Activated CD4-positive, alpha-beta memory T cell treated with anti-CD3 and anti-CD28 coated beads, Interleukin-2, amount 10 ng/mL, durations not matched to agents 7 days and 5 days (primary cell): ENCODE results near the gene CDH13. TPM values are rescaled to one million over a fixed set of nuclear protein-coding genes. Genes with fewer than 3 reads are reported as not detected.

ENCODE experiments used
- CTCF ChIA-PET: fragments of 350-600 bp; sonication (Branson Sonifier 250); formaldehyde crosslinking; loops from one replicate; lab custom pipeline; 2021; ENCODE audit warnings: antibody characterized with exemption, inconsistent platforms; lab: Charles Lee
- POLR2A ChIA-PET: fragments of 350-600 bp; sonication (Branson Sonifier 250); formaldehyde crosslinking; loops from one replicate; lab custom pipeline; 2021; ENCODE audit warnings: antibody characterized with exemption; lab: Charles Lee
- DNase-seq: peaks from one replicate; pipeline ENCODE4 v3.0.0-alpha.2; 2020
- H3K27ac Mint-ChIP-seq: one replicate; pipeline ENCODE4 v1.8.0; 2021; ENCODE audit warnings: mild to moderate bottlenecking, mixed read lengths
- H3K27me3 Mint-ChIP-seq: one replicate; pipeline ENCODE4 v1.8.0; 2021; ENCODE audit warnings: mixed read lengths
- H3K36me3 Mint-ChIP-seq: one replicate; pipeline ENCODE4 v1.8.0; 2021; ENCODE audit warnings: low read depth, mixed read lengths
- H3K4me1 Mint-ChIP-seq: one replicate; pipeline ENCODE4 v1.8.0; 2021; ENCODE audit warnings: mixed read lengths
- H3K4me3 Mint-ChIP-seq: one replicate; pipeline ENCODE4 v1.8.0; 2021; ENCODE audit warnings: mild to moderate bottlenecking, mixed read lengths
- H3K9me3 Mint-ChIP-seq: one replicate; pipeline ENCODE4 v1.8.0; 2021; ENCODE audit warnings: mixed read lengths
- total RNA-seq, 2 experiments: library from RNA; stranded (reverse); gene quantifications; one replicate each; pipeline ENCODE4 v1.2.3, GENCODE V29; 2021

CDH13 gene
- total RNA-seq, 2 experiments from 2014 or later, result not detected

GRCh38 chr16:83799336-83799735 is 1172.6 kb downstream of the CDH13 start:
- Mint-ChIP-seq H3K27ac (no peak overlapping the region), H3K4me1 (peaks cover 6% of the 10 kb centered on the region), H3K9me3 (no peaks in the 10 kb centered on the region), H3K27me3 (peaks cover 13% of the 10 kb centered on the region), H3K36me3 (no peaks in the 10 kb centered on the region), H3K4me3 (no peak overlapping the region)
- ChIA-PET CTCF (no interaction called here), POLR2A (no interaction called here)
- no peak for DNase-seq

- no peak for DNase-seq
- Mint-ChIP-seq H3K36me3 (no peaks in the 10 kb centered on the region), H3K27me3 (peaks cover 10% of the 10 kb centered on the region), H3K9me3 (no peaks in the 10 kb centered on the region), H3K4me1 (peaks cover 16% of the 10 kb centered on the region), H3K4me3 (no peak overlapping the region), H3K27ac (no peak overlapping the region)
- ChIA-PET POLR2A (no interaction called here), CTCF (no interaction called here)
These were observed 1175.4 kb downstream of the CDH13 start for GRCh38 chr16:83802135-83802534.

DNA sequence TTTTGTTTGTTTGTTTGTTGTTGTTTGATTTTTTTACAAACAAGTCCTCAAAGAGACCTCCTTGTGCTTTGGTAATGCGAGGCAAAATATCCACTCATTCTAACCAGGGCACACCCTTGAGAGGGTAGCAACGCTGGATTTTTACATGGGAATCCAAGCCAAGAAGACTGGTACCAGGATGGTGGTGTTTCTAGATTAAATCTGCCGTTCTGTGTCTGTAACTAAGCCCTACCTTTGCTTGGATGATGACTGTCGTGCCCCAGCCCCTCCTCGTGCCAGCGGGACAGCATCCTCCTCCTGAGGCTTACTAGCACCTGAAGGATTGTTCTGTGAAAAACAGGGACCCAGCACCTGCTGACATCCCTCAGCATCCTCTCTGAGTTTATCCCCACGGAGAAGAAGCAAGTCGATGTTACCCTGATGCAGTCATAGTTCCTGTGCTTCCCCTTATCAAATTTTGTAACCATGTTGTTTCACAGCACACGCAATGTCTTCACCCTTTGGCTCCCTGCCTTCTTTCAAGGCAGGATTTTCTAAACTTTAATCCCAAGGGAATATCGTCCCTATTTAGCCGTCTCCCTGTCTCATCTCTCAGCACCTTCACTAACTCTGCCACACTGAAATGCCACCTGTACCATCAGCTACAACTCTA is 1175.9 kb downstream of the CDH13 start:
- ChIA-PET CTCF (no interaction called here), POLR2A (no interaction called here)
- DNase-seq, result no peak
- no peaks in the 10 kb centered on the region for H3K36me3 Mint-ChIP-seq
- peaks cover 21% of the 10 kb centered on the region for H3K4me1 Mint-ChIP-seq
- H3K9me3 Mint-ChIP-seq, result no peaks in the 10 kb centered on the region
- H3K4me3 Mint-ChIP-seq, result no peak overlapping the region
- H3K27ac Mint-ChIP-seq, result no peak overlapping the region
- H3K27me3 Mint-ChIP-seq, result peaks cover 10% of the 10 kb centered on the region

DNA sequence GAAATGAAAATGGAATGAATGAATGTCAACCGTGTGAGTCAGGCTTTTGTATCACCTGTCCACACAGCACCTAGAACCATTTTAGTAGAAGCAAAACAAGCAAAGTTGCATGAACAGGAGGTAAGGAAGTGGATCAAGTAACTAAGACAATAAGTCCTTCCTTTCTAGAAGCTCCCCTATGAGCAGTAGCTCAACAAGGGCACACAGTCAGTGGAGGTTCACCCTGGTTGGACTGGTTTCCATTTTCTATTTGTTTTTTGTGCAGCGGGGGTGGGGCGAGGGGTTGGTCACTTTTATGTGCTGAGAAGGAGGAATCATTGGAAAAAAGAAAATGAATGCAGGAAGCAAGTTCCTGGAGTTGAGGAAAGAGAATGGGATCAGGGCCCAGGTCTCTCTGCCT is 1177.0 kb downstream of the CDH13 start:
- no peaks in the 10 kb centered on the region for H3K9me3 Mint-ChIP-seq
- peaks cover 9% of the 10 kb centered on the region for H3K36me3 Mint-ChIP-seq
- H3K4me3 Mint-ChIP-seq, result no peak overlapping the region
- ChIA-PET POLR2A (no interaction called here), CTCF (no interaction called here)
- peaks cover 29% of the 10 kb centered on the region for H3K4me1 Mint-ChIP-seq
- peaks cover 5% of the 10 kb centered on the region for H3K27me3 Mint-ChIP-seq
- no peak overlapping the region for H3K27ac Mint-ChIP-seq
- no peak for DNase-seq

- Mint-ChIP-seq H3K9me3 (no peaks in the 10 kb centered on the region), H3K27me3 (peaks cover 5% of the 10 kb centered on the region), H3K4me1 (peaks cover 35% of the 10 kb centered on the region), H3K4me3 (no peak overlapping the region), H3K27ac (no peak overlapping the region), H3K36me3 (peaks cover 14% of the 10 kb centered on the region)
- POLR2A ChIA-PET, result no interaction called here
- CTCF ChIA-PET, result no interaction called here
- DNase-seq, result no peak
These were observed 1177.6 kb downstream of the CDH13 start for GRCh38 chr16:83804366-83804765.

- ChIA-PET CTCF (no interaction called here), POLR2A (no interaction called here)
- no peak for DNase-seq
- Mint-ChIP-seq H3K4me3 (no peak overlapping the region), H3K36me3 (peaks cover 22% of the 10 kb centered on the region), H3K4me1 (peaks cover 48% of the 10 kb centered on the region), H3K27ac (no peak overlapping the region), H3K9me3 (no peaks in the 10 kb centered on the region), H3K27me3 (peaks cover 2% of the 10 kb centered on the region)
These were observed 1179.3 kb downstream of the CDH13 start for GRCh38 chr16:83806036-83806435.

DNA sequence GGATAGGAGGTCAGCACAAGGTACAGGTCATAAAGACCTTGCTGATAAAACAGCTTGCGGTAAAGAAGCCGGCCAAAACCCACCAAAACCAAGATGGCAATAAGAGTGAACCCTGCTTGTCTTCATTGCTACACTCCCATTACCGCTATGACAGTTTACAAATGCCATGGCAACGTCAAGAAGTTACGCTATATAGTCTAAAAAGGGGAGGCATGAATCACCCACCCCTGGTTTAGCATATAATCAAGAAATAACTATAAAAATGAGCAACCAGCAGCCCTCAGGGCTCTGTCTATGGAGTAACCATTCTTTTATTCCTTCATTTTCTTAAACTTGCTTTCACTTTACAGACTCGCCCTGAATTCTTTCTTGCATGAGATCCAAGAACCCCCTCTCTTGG is 1180.0 kb downstream of the CDH13 start:
- no peak overlapping the region for H3K27ac Mint-ChIP-seq
- POLR2A ChIA-PET, result interaction anchor here (2.4 kb wide), 1 partner anchor 311 kb away, joined by 7 read pairs; the partner anchor contains the start of gene MBTPS1

GRCh38 chr16:83807327-83807709 is 1180.5 kb downstream of the CDH13 start:
- ChIA-PET POLR2A (interaction anchor here (1.0 to 2.4 kb wide), 2 partner anchors 29 to 310 kb away, joined by 3 to 7 read pairs; partner anchors contain the start of gene MBTPS1), CTCF (no interaction called here)
- Mint-ChIP-seq H3K27ac (peak overlapping the region; percentile 86), H3K36me3 (peaks cover 33% of the 10 kb centered on the region), H3K27me3 (no peaks in the 10 kb centered on the region), H3K4me1 (peaks cover 48% of the 10 kb centered on the region), H3K9me3 (no peaks in the 10 kb centered on the region), H3K4me3 (peak overlapping the region; percentile 99)
- DNase-seq, result no peak

More for the DNA sequence above, 1180.0 kb downstream of the CDH13 start:
- Mint-ChIP-seq H3K9me3 (no peaks in the 10 kb centered on the region), H3K27me3 (no peaks in the 10 kb centered on the region), H3K4me3 (no peak overlapping the region), H3K4me1 (peaks cover 51% of the 10 kb centered on the region), H3K36me3 (peaks cover 28% of the 10 kb centered on the region)
- no peak for DNase-seq
- CTCF ChIA-PET, result no interaction called here

DNA sequence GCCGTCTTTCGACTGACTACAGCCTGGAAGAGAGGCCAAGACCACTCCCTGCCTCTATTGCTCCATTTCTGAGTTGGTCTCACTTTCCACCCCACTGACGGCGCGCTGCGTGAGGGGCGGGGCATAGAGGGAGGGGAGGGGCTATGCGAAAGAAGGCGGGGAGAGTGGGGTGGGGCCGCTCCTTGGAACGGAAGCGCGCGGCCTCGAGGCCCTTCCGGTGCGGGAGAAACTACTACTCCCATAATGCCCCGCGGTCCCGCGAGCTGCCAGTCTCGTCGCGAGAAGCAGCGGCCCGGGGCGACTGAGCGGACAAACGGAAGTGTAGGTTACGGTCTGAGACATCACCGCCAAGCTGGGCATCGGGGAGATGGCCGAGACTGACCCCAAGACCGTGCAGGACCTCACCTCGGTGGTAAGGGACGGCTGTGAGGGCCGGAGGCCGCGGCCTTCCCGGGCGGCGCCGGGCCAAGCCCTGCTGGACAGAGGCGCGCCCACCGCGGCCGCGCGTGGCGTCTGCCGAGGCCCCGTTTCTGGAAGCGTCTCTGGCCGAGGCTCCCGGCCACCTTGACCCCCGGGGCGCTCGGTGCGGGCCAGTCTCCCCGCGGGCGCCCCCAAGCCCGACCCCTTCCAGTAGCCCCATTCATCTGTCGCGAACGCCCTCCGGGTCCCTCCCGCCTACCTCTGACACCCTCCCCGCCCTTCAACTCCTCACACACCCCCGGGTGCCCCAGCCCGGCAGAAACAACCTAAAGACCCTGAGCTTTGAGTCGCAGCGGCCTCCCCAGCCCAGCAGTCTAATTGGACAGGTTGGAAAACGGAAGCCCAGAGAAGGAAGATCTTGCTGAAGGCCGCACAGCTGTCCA is 1181.2 kb downstream of the CDH13 start, which contains the start of gene HSBP1:
HSBP1 (plus strand) TSS at position 269 of the 863 bp plus-strand sequence; CDS start at position 368, 99 bp downstream.
- ChIA-PET CTCF (interaction anchor here (1.5 kb wide), 1 partner anchor 28 kb away, joined by 3 read pairs; no protein-coding TSS in a partner anchor), POLR2A (interaction anchor here (0.7 to 2.4 kb wide), 4 partner anchors 19 to 310 kb away, joined by 3 to 7 read pairs (median 4); partner anchors contain the start of gene MBTPS1)
- Mint-ChIP-seq H3K4me1 (peaks cover 47% of the 10 kb centered on the region), H3K4me3 (peak within 1 kb of the TSS; percentile 99), H3K9me3 (no peaks in the 10 kb centered on the region), H3K36me3 (peaks cover 38% of the 10 kb centered on the region), H3K27me3 (no peaks in the 10 kb centered on the region), H3K27ac (peak within 1 kb of the TSS; percentile 87)
- DNase-seq, result peak; percentile 95

- DNase-seq, result no peak
- ChIA-PET CTCF (interaction anchor here (1.5 kb wide), 1 partner anchor 27 kb away, joined by 3 read pairs; no protein-coding TSS in a partner anchor), POLR2A (interaction anchor here (0.7 to 2.4 kb wide), 3 partner anchors 18 to 309 kb away, joined by 3 to 7 read pairs (median 4); partner anchors contain the start of gene MBTPS1)
- H3K4me3 Mint-ChIP-seq, result peak overlapping the region; percentile 99
- H3K27me3 Mint-ChIP-seq, result no peaks in the 10 kb centered on the region
- peaks cover 41% of the 10 kb centered on the region for H3K36me3 Mint-ChIP-seq
- peaks cover 48% of the 10 kb centered on the region for H3K4me1 Mint-ChIP-seq
- peak overlapping the region; percentile 87 for H3K27ac Mint-ChIP-seq
- no peaks in the 10 kb centered on the region for H3K9me3 Mint-ChIP-seq
These were observed 1181.8 kb downstream of the CDH13 start for GRCh38 chr16:83808573-83809014.

DNA sequence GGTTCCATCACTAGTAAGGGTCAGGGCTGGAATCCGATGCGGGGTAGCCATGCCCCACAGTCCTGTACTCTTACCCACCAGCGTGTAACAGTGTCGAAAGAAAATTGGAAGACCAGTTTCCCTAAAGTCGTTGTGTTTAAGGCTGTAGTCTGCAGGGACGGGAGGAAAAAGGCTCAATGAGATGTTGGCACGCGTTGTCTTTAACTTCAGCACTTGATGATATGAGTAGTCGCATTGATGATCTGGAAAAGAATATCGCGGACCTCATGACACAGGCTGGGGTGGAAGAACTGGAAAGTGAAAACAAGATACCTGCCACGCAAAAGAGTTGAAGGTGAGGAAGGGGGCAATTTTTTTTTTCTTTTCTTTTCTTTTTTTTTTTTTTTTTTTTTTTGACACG is 1182.3 kb downstream of the CDH13 start:
- peaks cover 41% of the 10 kb centered on the region for H3K36me3 Mint-ChIP-seq
- ChIA-PET CTCF (interaction anchor here (1.5 kb wide), 1 partner anchor 27 kb away, joined by 3 read pairs; no protein-coding TSS in a partner anchor), POLR2A (interaction anchor here (1.4 to 2.4 kb wide), 2 partner anchors 91 to 308 kb away, joined by 3 to 7 read pairs; partner anchors contain the start of gene MBTPS1)
- DNase-seq, result no peak
- peak overlapping the region; percentile 87 for H3K27ac Mint-ChIP-seq
- no peaks in the 10 kb centered on the region for H3K9me3 Mint-ChIP-seq
- peaks cover 48% of the 10 kb centered on the region for H3K4me1 Mint-ChIP-seq
- no peaks in the 10 kb centered on the region for H3K27me3 Mint-ChIP-seq
- H3K4me3 Mint-ChIP-seq, result peak overlapping the region; percentile 99

DNA sequence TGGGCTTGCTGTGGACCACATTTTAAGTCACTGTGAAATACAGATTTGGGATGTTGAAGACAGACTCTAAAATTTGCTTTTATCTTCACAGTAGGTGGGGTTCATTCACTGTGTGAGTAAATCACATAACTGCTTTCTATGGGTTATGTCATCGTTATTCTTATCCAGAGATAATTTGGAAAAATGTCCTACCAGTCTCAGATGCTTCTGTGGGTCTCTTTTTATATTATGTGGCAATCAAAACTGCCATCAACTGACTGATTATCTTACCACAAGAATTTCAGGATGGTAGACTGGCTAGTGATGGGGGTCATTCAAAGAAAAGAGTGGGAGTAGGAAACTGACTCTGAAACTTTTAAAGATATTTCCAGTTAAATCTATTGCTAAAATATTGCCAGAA is 1184.1 kb downstream of the CDH13 start:
- H3K36me3 Mint-ChIP-seq, result peaks cover 41% of the 10 kb centered on the region
- no peaks in the 10 kb centered on the region for H3K9me3 Mint-ChIP-seq
- H3K4me3 Mint-ChIP-seq, result no peak overlapping the region
- DNase-seq, result no peak
- no peak overlapping the region for H3K27ac Mint-ChIP-seq
- CTCF ChIA-PET, result interaction anchor here (1.2 kb wide), 1 partner anchor 306 kb away, joined by 3 read pairs; the partner anchor contains the start of gene MBTPS1
- peaks cover 48% of the 10 kb centered on the region for H3K4me1 Mint-ChIP-seq
- no peaks in the 10 kb centered on the region for H3K27me3 Mint-ChIP-seq
- POLR2A ChIA-PET, result no interaction called here
